ENCODE results near the gene SIPA1L3.
A peak's percentile ranks its signal among the peaks of the same experiment; 100 is the strongest.
"Not testable (repeated sequence)": the region's sequence is repeated elsewhere in the genome, so short reads cannot be mapped to it uniquely, and the experiment has no call there.

The SIPA1L3 gene

DNA sequence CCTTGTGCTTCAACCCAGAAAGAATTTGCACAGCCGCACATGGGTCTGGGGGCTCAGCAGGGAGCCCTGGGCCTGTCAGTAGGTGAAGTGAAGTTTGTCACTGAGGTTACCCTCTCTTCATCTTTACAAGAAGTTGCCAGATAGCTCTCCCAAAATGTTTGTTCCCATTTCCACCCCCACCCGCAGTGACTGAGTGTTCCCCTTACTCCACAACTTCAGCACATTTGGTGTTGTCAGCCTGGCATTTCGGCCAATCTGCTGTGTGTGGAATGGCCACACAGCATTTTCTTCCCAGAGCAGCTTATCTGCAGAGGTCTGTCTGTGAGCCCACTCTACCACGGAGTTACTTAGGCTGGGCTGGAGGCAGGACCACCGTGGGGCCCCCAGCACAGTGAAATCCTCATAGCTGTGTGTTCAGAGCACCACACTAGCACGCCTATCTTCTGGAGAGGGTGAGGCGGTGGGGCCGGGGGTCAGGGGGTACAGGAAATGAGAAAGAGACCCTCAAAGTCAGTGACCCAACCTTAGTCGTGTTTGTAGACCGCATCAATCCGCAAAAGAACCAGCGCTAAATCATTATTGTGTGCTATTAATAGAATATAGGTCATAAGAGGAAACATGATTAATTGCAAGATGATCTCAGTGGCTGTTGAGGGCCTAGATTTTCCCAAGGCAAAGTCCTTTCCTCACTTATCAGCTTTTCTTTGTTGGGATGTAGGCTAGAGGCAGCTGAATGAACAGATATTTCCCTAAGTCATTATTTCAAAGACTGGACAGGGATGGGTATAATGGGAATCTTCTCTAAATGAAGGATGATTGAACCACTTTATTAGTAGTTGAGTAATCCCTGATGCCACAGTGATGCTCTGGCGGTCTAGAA is 116.0 kb downstream of the SIPA1L3 start:
- WGBS, 2 experiments (ENCODE audit: insufficient coverage in 2 of 2) = 94 to 95% methylated on average over 11 to 13 of the region's 13 CpGs

DNA sequence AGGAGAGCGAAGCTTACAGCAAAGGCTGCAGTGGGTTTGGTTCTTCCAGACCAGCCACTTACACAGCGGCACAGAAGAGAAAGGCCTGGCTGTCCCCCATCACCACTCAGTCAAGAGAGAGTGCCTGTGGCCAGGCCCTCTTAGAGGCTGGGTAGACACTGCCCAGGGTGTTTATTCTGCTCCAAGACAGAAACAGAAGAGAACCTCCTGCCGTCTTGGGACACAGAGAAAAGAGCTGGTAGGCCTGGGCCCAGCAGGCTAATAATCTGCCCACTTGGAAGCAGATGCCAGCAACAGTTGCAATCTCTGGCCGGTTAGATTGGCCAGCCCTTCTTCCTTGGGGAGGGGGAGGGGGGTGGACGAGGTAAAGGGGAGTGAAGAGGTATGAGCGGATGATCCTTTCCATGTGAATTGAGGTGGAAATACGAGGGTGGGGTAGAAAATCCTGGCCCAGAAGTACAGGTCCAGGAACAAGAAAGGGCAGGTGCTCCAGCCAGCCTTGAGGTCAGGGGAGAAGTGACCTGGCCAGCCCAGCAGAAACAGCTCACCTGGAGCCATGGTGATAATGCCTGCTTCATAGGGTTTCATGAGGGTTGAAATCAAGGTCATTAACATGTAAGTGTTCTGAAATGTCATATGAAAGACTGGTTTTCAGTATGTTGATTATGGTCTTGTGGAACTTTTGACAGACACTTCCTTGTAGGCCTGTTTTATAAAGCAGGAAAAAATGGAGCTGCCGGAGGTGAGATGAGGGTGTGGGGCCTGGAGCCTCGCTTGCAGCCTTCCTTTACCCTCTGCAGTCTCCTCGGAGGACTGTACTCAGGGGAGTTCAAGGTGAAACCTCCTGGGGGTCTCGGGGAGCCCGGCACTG is 116.9 kb downstream of the SIPA1L3 start:
- Histone ChIP-seq H3K27ac (ENCODE audit: low read depth, low read length, severe bottlenecking) (peak overlapping the region; percentile 1), H3K4me3 (ENCODE audit: extremely low read depth, insufficient read depth, low read length, poor library complexity, severe bottlenecking) (no peak overlapping the region), H3K9me3 (ENCODE audit: control insufficient read depth, low read length) (no peaks in the 10 kb centered on the region), H3K36me3 (ENCODE audit: control insufficient read depth, insufficient read depth, low read length) (no peaks in the 10 kb centered on the region), H3K4me1 (ENCODE audit: control insufficient read depth, insufficient read depth, low read length, poor library complexity, severe bottlenecking) (peaks cover 3% of the 10 kb centered on the region)
- WGBS, 2 experiments (ENCODE audit: insufficient coverage in 2 of 2) = 79 to 80% methylated on average over 10 to 12 of the region's 12 CpGs

More for the DNA sequence above, 116.0 kb downstream of the SIPA1L3 start:
- Histone ChIP-seq H3K9me3 (ENCODE audit: control insufficient read depth, low read length) (no peaks in the 10 kb centered on the region), H3K27ac (ENCODE audit: low read depth, low read length, severe bottlenecking) (peak overlapping the region; percentile 1), H3K4me1 (ENCODE audit: control insufficient read depth, insufficient read depth, low read length, poor library complexity, severe bottlenecking) (peaks cover 3% of the 10 kb centered on the region), H3K36me3 (ENCODE audit: control insufficient read depth, insufficient read depth, low read length) (no peaks in the 10 kb centered on the region), H3K4me3 (ENCODE audit: extremely low read depth, insufficient read depth, low read length, poor library complexity, severe bottlenecking) (no peak overlapping the region)

DNA sequence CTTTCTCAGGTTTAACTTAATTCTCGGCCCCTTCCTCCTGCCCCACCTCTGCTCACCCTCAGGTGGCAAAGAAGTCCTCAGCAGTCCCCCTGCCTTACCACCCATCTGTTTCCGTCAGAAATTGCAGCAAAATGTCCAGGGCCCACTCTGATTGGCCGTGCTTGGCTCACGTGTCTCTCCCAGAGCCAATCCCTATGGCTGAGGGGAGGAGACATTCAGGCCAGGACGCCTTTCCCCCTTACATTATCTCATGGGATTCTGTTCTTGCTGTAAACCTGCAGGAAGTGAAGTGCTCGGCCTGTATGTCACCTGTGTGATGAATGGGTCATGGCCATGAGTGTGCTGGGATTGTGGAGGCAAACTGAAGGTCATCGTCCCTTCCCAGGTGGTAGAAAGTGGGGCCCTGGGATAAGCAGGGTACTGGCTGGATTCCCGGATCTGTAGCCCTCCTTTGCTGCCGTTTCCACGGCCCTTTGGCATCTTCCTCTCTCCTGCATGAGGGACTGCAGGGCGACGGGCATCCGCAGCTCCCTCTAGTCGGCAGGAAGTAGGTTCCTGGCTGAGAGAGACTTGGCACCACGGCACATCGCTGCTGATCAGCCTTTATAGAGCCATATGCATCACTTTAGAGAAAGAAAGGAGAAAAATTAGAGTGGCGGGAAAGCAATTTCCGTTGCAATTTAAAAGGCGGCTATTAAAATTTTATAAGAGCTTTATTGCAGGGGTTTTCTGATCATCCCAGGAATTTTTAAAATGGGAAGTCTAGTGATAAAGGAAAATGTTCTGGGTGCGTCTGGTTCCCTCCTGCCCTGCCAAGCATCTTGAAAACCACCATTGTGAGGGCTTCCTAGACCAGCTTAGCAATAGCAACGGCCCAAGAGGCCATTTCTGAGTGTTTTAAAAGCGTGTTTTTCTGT is 118.2 kb downstream of the SIPA1L3 start:
- Histone ChIP-seq H3K27ac (ENCODE audit: low read depth, low read length, severe bottlenecking) (no peak overlapping the region), H3K36me3 (ENCODE audit: control insufficient read depth, insufficient read depth, low read length) (no peaks in the 10 kb centered on the region), H3K9me3 (ENCODE audit: control insufficient read depth, low read length) (no peaks in the 10 kb centered on the region), H3K4me3 (ENCODE audit: extremely low read depth, insufficient read depth, low read length, poor library complexity, severe bottlenecking) (no peak overlapping the region), H3K4me1 (ENCODE audit: control insufficient read depth, insufficient read depth, low read length, poor library complexity, severe bottlenecking) (peaks cover 1% of the 10 kb centered on the region)
- WGBS, 2 experiments (ENCODE audit: insufficient coverage in 2 of 2) = 93 to 94% methylated on average over 12 to 15 of the region's 22 CpGs

DNA sequence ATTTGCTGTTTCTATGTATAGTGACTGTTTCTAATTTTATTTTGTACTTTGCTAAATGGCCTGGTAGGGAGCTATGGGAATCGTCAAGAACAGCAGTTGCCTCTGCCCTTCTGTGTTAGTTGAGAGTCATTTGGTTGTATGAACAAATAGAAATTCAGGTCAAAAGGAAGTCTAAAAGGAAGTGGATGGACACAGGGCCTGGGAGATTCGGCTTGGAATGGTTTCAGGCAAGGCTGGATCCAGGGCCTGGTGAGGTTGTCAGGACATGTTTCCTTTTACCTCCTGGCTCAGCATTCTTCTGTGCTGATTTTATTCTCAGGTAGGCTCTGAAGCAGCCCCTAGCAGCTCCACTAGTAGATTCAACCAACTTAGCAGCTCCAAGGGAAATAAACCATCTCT is 118.9 kb downstream of the SIPA1L3 start:
- no peak overlapping the region for H3K27ac ChIP-seq (ENCODE audit: low read depth, low read length, severe bottlenecking)
- H3K36me3 ChIP-seq (ENCODE audit: control insufficient read depth, insufficient read depth, low read length) = peaks cover 4% of the 10 kb centered on the region
- H3K4me1 ChIP-seq (ENCODE audit: control insufficient read depth, insufficient read depth, low read length, poor library complexity, severe bottlenecking) = no peaks in the 10 kb centered on the region
- 85 to 90% methylated on average over 1 to 2 of the region's 2 CpGs for WGBS, 2 experiments (ENCODE audit: insufficient coverage in 2 of 2)
- no peak overlapping the region for H3K4me3 ChIP-seq (ENCODE audit: extremely low read depth, insufficient read depth, low read length, poor library complexity, severe bottlenecking)
- no peaks in the 10 kb centered on the region for H3K9me3 ChIP-seq (ENCODE audit: control insufficient read depth, low read length)

DNA sequence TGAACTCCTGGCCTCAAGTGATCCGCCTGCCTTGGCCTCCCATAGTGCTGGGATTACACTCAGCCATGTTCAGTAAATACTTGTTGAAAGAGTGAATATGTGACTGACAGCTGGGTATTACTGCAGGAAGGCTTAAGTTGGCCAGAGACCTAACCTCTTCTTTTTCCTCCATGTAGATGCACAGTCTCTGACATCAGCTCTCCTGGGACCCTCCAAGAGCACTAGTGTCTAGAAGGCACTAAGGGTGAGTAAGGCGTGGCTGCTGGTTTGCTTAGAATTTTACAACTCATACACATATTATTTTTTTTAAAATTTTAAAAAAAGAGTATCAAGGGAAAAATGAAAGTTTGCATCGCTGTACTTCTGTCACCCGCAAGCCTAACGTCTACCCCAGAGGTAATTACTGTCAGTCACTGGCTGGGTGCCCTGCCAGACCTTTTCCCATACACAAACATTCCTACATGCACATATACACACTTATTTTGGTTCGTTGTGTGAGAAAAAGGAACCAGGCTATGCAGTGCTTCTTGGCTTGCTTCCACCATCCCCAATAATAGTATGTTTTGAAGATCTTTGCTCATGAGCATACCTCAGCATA is 122.0 kb downstream of the SIPA1L3 start:
- H3K4me3 ChIP-seq (ENCODE audit: extremely low read depth, insufficient read depth, low read length, poor library complexity, severe bottlenecking) = no peak overlapping the region
- 90 to 100% methylated on average over 3 of the region's 6 CpGs for WGBS, 2 experiments (ENCODE audit: insufficient coverage in 2 of 2)

DNA sequence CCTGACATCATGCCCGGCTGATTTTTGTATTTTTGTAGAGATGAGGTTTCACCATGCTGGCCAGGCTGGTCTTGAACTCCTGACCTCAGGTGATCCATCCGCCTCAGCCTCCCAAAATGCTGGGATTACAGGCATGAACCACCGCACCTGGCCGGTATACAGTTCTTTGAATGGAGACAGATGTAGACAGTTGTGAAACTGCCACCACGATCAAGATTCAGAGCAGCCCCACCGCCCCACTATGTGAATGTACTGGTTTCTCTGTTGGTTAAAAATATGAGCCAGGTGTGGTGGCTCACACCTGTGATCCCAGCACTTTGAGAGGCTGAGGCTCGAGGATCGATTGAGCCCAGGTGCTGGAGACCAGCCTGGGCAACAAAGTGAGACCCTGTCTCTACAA is 123.0 kb downstream of the SIPA1L3 start:
- H3K4me1 ChIP-seq (ENCODE audit: control insufficient read depth, insufficient read depth, low read length, poor library complexity, severe bottlenecking); H3K36me3 ChIP-seq (ENCODE audit: control insufficient read depth, insufficient read depth, low read length): not testable (repeated sequence)
- 96% methylated on average over 7 to 8 of the region's 8 CpGs for WGBS, 2 experiments (ENCODE audit: insufficient coverage in 2 of 2)

More for the DNA sequence above, 122.0 kb downstream of the SIPA1L3 start:
- H3K36me3 ChIP-seq (ENCODE audit: control insufficient read depth, insufficient read depth, low read length) = peaks cover 5% of the 10 kb centered on the region
- H3K4me1 ChIP-seq (ENCODE audit: control insufficient read depth, insufficient read depth, low read length, poor library complexity, severe bottlenecking) = no peaks in the 10 kb centered on the region
- H3K27ac ChIP-seq (ENCODE audit: low read depth, low read length, severe bottlenecking) = no peak overlapping the region
- H3K9me3 ChIP-seq (ENCODE audit: control insufficient read depth, low read length) = no peaks in the 10 kb centered on the region

DNA sequence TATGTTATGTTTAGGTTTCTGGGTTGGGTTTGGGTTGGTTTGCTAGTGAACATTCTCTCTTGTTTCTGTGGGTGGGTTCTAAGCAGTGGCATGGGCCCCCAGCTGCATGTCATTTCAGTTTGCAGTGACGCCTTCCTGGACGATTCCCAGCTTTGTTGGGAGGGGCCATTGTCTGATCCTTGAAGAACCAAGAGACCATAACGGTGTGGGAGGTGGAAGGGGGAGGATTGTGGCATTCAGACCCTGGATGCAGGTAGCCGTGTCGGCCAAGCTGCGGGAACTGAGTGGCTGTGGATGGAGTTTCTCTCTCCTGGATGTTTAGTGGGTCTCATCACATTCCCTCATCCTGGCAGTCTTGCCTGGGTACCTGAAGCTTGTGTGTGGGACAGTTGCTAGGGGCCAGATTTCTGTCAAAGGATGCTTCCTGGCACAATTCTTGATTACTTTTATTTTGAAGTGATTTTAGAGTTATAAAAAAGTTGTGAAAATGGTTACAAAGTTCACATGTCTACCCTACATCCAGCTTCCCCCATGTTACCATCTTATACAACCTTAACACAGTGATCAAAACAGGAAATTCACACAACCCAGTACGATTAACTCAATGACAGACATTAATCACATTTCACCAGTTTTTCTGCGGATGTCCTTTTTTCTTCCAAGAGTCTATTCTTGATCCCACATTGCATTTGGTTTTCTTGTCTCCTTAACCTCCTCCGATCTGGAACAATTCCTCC is 123.8 kb downstream of the SIPA1L3 start:
- Histone ChIP-seq H3K27ac (ENCODE audit: low read depth, low read length, severe bottlenecking) (no peak overlapping the region), H3K4me3 (ENCODE audit: extremely low read depth, insufficient read depth, low read length, poor library complexity, severe bottlenecking) (no peak overlapping the region), H3K36me3 (ENCODE audit: control insufficient read depth, insufficient read depth, low read length) (peaks cover 5% of the 10 kb centered on the region), H3K4me1 (ENCODE audit: control insufficient read depth, insufficient read depth, low read length, poor library complexity, severe bottlenecking) (peaks cover 2% of the 10 kb centered on the region), H3K9me3 (ENCODE audit: control insufficient read depth, low read length) (no peaks in the 10 kb centered on the region)
- 72 to 80% methylated on average over 6 to 8 of the region's 9 CpGs for WGBS, 2 experiments (ENCODE audit: insufficient coverage in 2 of 2)

More for the DNA sequence above, 123.0 kb downstream of the SIPA1L3 start:
- not testable (repeated sequence) for H3K9me3 ChIP-seq (ENCODE audit: control insufficient read depth, low read length); H3K27ac ChIP-seq (ENCODE audit: low read depth, low read length, severe bottlenecking); H3K4me3 ChIP-seq (ENCODE audit: extremely low read depth, insufficient read depth, low read length, poor library complexity, severe bottlenecking)

DNA sequence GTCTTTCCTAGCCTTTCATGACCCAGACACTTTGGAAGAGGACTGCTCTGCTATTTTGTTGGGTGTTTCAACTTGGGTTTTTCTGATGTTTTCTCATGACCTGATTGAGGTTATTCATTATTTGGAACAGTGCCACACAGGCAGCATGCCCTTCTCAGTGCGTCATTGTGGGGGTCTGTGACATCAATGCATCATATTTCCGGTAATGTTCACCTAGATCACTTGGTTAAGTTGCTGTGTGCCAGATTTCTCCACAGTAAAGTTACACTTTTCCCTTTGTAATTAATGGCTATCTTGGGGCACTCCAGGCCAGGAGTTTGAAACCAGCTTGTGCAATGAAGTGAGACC is 124.4 kb downstream of the SIPA1L3 start:
- peaks cover 8% of the 10 kb centered on the region for H3K4me1 ChIP-seq (ENCODE audit: control insufficient read depth, insufficient read depth, low read length, poor library complexity, severe bottlenecking)
- H3K4me3 ChIP-seq (ENCODE audit: extremely low read depth, insufficient read depth, low read length, poor library complexity, severe bottlenecking) = no peak overlapping the region
- H3K9me3 ChIP-seq (ENCODE audit: control insufficient read depth, low read length) = no peaks in the 10 kb centered on the region
- H3K36me3 ChIP-seq (ENCODE audit: control insufficient read depth, insufficient read depth, low read length) = peaks cover 5% of the 10 kb centered on the region
- H3K27ac ChIP-seq (ENCODE audit: low read depth, low read length, severe bottlenecking) = no peak overlapping the region
- 94 to 100% methylated on average over 2 of the region's 2 CpGs for WGBS, 2 experiments (ENCODE audit: insufficient coverage in 2 of 2)

DNA sequence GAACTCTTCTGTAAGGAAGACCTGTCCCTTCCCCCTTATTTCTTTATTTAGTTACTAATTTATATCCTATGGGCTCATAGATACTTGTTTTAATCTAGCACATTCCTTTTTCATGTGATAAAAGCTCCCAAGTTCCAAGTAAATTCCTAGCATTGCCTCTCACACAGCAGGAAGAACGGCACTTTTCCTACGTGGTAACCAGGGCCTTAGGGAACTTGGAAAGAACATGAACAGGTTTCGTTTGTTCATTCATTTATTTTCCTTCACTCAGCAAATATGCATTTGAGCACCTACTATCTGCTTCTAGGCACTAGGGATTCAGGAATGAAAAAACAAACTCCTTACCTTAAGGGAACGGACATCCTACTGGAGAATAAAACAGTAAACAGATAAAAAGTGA is 125.1 kb downstream of the SIPA1L3 start:
- peaks cover 9% of the 10 kb centered on the region for H3K4me1 ChIP-seq (ENCODE audit: control insufficient read depth, insufficient read depth, low read length, poor library complexity, severe bottlenecking)
- WGBS, 2 experiments (ENCODE audit: insufficient coverage in 2 of 2) = 71% methylated on average over 3 of the region's 4 CpGs

More for the DNA sequence above, 125.1 kb downstream of the SIPA1L3 start:
- H3K9me3 ChIP-seq (ENCODE audit: control insufficient read depth, low read length) = no peaks in the 10 kb centered on the region
- H3K4me3 ChIP-seq (ENCODE audit: extremely low read depth, insufficient read depth, low read length, poor library complexity, severe bottlenecking) = no peak overlapping the region
- H3K36me3 ChIP-seq (ENCODE audit: control insufficient read depth, insufficient read depth, low read length) = peaks cover 5% of the 10 kb centered on the region
- H3K27ac ChIP-seq (ENCODE audit: low read depth, low read length, severe bottlenecking) = no peak overlapping the region
